Neuronal stem cell (in vitro differentiated cells): Measurements from ENCODE around the gene LTK.

ENCODE experiments used
- DNase-seq: peaks from one replicate; pipeline ENCODE4 v3.0.0-alpha.2; 2013; ENCODE audit warnings: low spot score
- H2AFZ ChIP-seq: one replicate; pipeline ENCODE4 v1.6.1; 2013; ENCODE audit warnings: mild to moderate bottlenecking, low read length, inconsistent platforms
- H2AK5ac ChIP-seq: 2 replicates; pipeline ENCODE4 v1.6.1; 2013; ENCODE audit warnings: low read depth, mild to moderate bottlenecking, inconsistent platforms, low read length, moderate library complexity, mixed read lengths
- H2BK120ac ChIP-seq: 2 replicates; pipeline ENCODE4 v1.6.1; 2013; ENCODE audit warnings: low read depth, mild to moderate bottlenecking, inconsistent platforms, low read length, moderate library complexity, mixed read lengths
- H2BK12ac ChIP-seq: one replicate; pipeline ENCODE4 v1.6.1; 2013; ENCODE audit warnings: low read length, inconsistent platforms
- H2BK15ac ChIP-seq: 2 replicates; pipeline ENCODE4 v1.6.1; 2013; ENCODE audit warnings: mild to moderate bottlenecking, low read length, inconsistent platforms, mixed read lengths
- H2BK5ac ChIP-seq: one replicate; pipeline ENCODE4 v1.6.1; 2013; ENCODE audit warnings: inconsistent platforms, mild to moderate bottlenecking, low read length, moderate library complexity
- H3K14ac ChIP-seq: one replicate; pipeline ENCODE4 v1.6.1; 2013; ENCODE audit warnings: low read length, inconsistent platforms
- H3K18ac ChIP-seq: 2 replicates; pipeline ENCODE4 v1.6.1; 2013; ENCODE audit warnings: low read length, inconsistent platforms
- H3K23ac ChIP-seq: 2 replicates; pipeline ENCODE4 v1.6.1; 2013; ENCODE audit warnings: low read depth, mild to moderate bottlenecking, mixed read lengths, low read length, inconsistent platforms; ENCODE audit not compliant: poor library complexity
- H3K27ac ChIP-seq: replicated peaks from 3 replicates; pipeline ENCODE4 v1.5.1; 2013; ENCODE audit warnings: low read length, inconsistent platforms
- H3K27me3 ChIP-seq, 3 experiments: 2 replicates each; pipeline ENCODE4 v1.6.1; 2013; ENCODE audit warnings: low read length in 3 of 3, mild to moderate bottlenecking in 2 of 3, inconsistent platforms in 1 of 3, low read depth in 1 of 3, mixed read lengths in 1 of 3, moderate library complexity in 1 of 3; ENCODE audit not compliant: control insufficient read depth in 3 of 3, insufficient read depth in 3 of 3
- H3K36me3 ChIP-seq, 2 donors: replicated peaks in 1 of 2; 2 replicates each; pipeline ENCODE4 v1.6.1; 2013; ENCODE audit warnings: low read length in 2 of 2; ENCODE audit not compliant: control insufficient read depth in 2 of 2, insufficient read depth in 2 of 2
- H3K4ac ChIP-seq: 2 replicates; pipeline ENCODE4 v1.6.1; 2013; ENCODE audit warnings: inconsistent platforms, mild to moderate bottlenecking, low read length, moderate library complexity
- H3K4me1 ChIP-seq, 2 donors: 1 replicate in 1 of 2; 2 replicates in 1 of 2; pipeline ENCODE4 v1.6.1; 2013; ENCODE audit warnings: low read length in 2 of 2, low read depth in 1 of 2; ENCODE audit not compliant: control insufficient read depth in 2 of 2, insufficient read depth in 1 of 2
- H3K4me2 ChIP-seq: one replicate; pipeline ENCODE4 v1.6.1; 2013; ENCODE audit warnings: mild to moderate bottlenecking, low read length, inconsistent platforms; ENCODE audit not compliant: insufficient read depth, poor library complexity, severe bottlenecking
- H3K4me3 ChIP-seq, 2 donors: 2 replicates each; pipeline ENCODE4 v1.5.1; 2013; ENCODE audit warnings: low read length in 2 of 2, mild to moderate bottlenecking in 2 of 2, inconsistent platforms in 1 of 2, moderate library complexity in 1 of 2
- H3K79me1 ChIP-seq: one replicate; pipeline ENCODE4 v1.6.1; 2013; ENCODE audit warnings: low read depth, mild to moderate bottlenecking, inconsistent platforms, low read length, moderate library complexity
- H3K9ac ChIP-seq: one replicate; pipeline ENCODE4 v1.6.1; 2013; ENCODE audit warnings: mild to moderate bottlenecking, low read depth, low read length, inconsistent platforms; ENCODE audit not compliant: poor library complexity
- H3K9me3 ChIP-seq, 2 donors: replicated peaks in 1 of 2; 2 replicates each; pipeline versions ENCODE3 to v1.6.1; 2013; ENCODE audit warnings: low read length in 2 of 2, mild to moderate bottlenecking in 2 of 2, inconsistent platforms in 1 of 2, low read depth in 1 of 2, mixed read lengths in 1 of 2, moderate library complexity in 1 of 2; ENCODE audit not compliant: control insufficient read depth in 2 of 2, insufficient read depth in 1 of 2
- H4K8ac ChIP-seq: one replicate; pipeline ENCODE4 v1.6.1; 2013; ENCODE audit warnings: low read depth, mild to moderate bottlenecking, inconsistent platforms, low read length, moderate library complexity
- H4K91ac ChIP-seq: one replicate; pipeline ENCODE4 v1.6.1; 2013; ENCODE audit warnings: low read length, low read depth, mild to moderate bottlenecking, inconsistent platforms; ENCODE audit not compliant: poor library complexity
- WGBS, 2 donors: extraction: QIAGEN DNeasy Blood & Tissue Kit; methylation state at CpG; one replicate each; pipeline ENCODE4 v1.1.7; 2013; ENCODE audit warnings: missing lambda C conversion rate in 2 of 2, mixed read lengths in 1 of 2; ENCODE audit not compliant: insufficient read length in 2 of 2, insufficient replicate concordance in 1 of 2; ENCODE audit errors: extremely low coverage in 2 of 2; 5-methylcytosine and 5-hydroxymethylcytosine counted together

LTK gene

DNA sequence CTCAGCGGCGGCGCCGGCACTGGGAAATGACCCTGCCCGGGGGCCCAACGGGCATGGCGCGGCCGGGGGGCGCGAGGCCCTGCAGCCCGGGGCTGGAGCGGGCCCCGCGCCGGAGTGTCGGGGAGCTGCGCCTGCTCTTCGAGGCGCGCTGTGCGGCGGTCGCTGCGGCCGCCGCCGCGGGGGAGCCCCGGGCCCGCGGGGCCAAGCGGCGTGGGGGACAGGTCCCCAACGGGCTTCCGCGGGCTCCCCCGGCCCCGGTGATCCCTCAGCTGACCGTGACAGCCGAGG, 19.8 kb downstream of the LTK start:
- Histone ChIP-seq H3K9ac (peak overlapping the region; percentile 83), H3K4me3 (peak overlapping the region; percentile 53 to 82), H3K36me3 (no peaks in the 10 kb centered on the region), H3K4me1 (peaks cover 9 to 22% of the 10 kb centered on the region in 2 donors), H2AFZ (peak overlapping the region; percentile 96), H3K18ac (peak overlapping the region; percentile 78), H3K4ac (no peak overlapping the region), H3K9me3 (no peaks in the 10 kb centered on the region), H3K14ac (no peak overlapping the region), H2BK120ac (no peak overlapping the region), H3K27me3 (peaks cover 25 to 68% (median 49%) of the 10 kb centered on the region in 3 experiments), H3K79me1 (no peaks in the 10 kb centered on the region), H4K91ac (no peak overlapping the region), H2AK5ac (no peak overlapping the region), H2BK12ac (no peak overlapping the region), H2BK15ac (no peak overlapping the region), H3K23ac (no peak overlapping the region), H2BK5ac (no peak overlapping the region), H3K4me2 (peak overlapping the region; percentile 87), H3K27ac (no peak overlapping the region), H4K8ac (no peak overlapping the region)
- no CpG with 5 or more reads among the region's 41 CpGs for WGBS, 2 donors
- DNase-seq, result no peak

DNA sequence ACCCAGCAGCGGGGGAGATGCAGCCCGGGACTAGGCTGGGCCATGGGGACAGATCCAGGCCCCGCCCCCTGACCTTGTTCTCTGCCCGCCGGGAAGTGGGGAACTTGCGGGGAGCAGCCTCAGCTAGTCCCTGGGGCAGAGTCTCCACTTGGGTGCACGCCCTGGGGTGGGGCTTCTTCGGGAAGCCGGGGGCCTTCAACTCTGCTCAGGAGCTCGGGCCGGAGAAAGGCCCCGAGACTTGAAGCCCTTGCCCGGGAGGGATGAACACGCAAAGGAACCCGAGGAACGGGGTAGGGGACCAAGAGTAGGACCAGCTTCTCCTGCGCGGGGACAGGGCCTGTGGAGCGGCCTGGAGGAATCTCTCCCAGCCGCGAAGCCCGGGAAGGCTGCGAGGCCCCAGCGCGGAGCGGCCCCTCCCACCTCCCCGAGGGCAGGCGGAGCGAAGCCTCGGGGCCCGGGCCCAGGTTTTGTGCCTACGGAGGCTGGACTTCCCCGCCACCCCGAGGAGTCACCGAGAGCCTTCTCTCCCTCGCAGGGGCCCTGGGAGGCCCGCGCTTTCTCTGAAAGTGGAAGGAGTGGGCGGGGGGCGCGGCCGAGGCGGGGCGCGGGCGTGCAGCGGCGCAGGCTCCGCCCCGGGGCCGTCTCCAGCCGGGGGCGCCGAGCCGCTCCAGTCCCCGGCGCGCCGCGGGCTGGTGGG, 20.3 kb downstream of the LTK start, which contains the start of gene ITPKA:
Gene ITPKA, plus strand, starts transcription at position 670 of the 697 bp plus-strand sequence. CDS start 54 bp downstream, outside the sequence.
- peaks cover 9 to 22% of the 10 kb centered on the region in 2 donors for H3K4me1 ChIP-seq
- DNase-seq, result peak; percentile 73
- H4K8ac ChIP-seq, result no peak within 1 kb of the TSS
- H3K23ac ChIP-seq, result peak within 1 kb of the TSS; percentile 70
- H3K4me3 ChIP-seq, result peak within 1 kb of the TSS; percentile 53 to 82
- H2BK120ac ChIP-seq, result peak within 1 kb of the TSS; percentile 19
- no CpG with 5 or more reads among the region's 60 CpGs for WGBS, 2 donors
- H2AK5ac ChIP-seq, result no peak within 1 kb of the TSS
- peak within 1 kb of the TSS; percentile 68 for H3K27ac ChIP-seq
- no peak within 1 kb of the TSS for H2BK5ac ChIP-seq
- H3K9me3 ChIP-seq, result no peaks in the 10 kb centered on the region
- H2AFZ ChIP-seq, result peak within 1 kb of the TSS; percentile 96
- H2BK15ac ChIP-seq, result peak within 1 kb of the TSS; percentile 55
- H3K36me3 ChIP-seq, result no peaks in the 10 kb centered on the region
- H4K91ac ChIP-seq, result no peak within 1 kb of the TSS
- peak within 1 kb of the TSS; percentile 93 for H3K18ac ChIP-seq
- H3K79me1 ChIP-seq, result no peaks in the 10 kb centered on the region
- no peak within 1 kb of the TSS for H2BK12ac ChIP-seq
- peak within 1 kb of the TSS; percentile 83 for H3K9ac ChIP-seq
- peak within 1 kb of the TSS; percentile 87 for H3K4me2 ChIP-seq
- peak within 1 kb of the TSS; percentile 63 for H3K14ac ChIP-seq
- no peak within 1 kb of the TSS for H3K4ac ChIP-seq
- H3K27me3 ChIP-seq, result peaks cover 25 to 63% (median 44%) of the 10 kb centered on the region in 3 experiments

DNA sequence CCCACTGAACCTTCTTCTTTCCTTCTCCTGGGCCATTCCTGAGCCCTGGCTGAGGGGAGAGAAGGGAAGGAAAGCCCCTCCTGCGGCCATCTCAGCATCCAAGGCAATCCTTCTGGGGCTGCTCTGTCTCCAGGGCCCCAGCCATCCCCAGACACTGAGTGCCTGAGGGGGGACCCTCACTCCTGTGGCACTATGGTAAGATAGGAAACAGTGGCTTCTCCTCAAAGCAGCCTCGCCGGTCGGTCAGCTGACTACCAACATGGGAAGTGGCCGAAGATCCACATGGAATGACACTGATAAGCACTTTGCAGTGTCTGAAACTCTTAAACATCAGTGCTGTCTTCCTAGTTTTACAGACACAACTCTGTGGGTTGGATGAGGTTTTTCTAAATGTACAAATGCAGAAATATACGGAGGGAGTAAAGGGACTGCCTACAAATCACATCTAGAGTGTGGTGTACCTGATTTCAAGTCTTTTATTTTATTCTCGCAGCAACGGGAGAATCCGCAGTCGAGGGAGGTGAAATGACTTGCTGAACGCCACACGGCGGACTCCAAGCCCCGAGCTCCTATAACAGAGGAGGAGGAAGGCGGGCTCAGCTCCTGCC, 20.9 kb downstream of the LTK start:
- Histone ChIP-seq H3K79me1 (no peaks in the 10 kb centered on the region), H3K4ac (no peak overlapping the region), H3K14ac (no peak overlapping the region), H3K4me1 (peaks cover 13 to 22% of the 10 kb centered on the region in 2 donors), H3K4me2 (peak overlapping the region; percentile 87), H3K4me3 (peak overlapping the region; percentile 53 to 82), H3K36me3 (no peaks in the 10 kb centered on the region), H4K8ac (no peak overlapping the region), H3K18ac (peak overlapping the region; percentile 93), H2BK120ac (no peak overlapping the region), H2BK5ac (no peak overlapping the region), H2AK5ac (no peak overlapping the region), H4K91ac (no peak overlapping the region), H2BK12ac (no peak overlapping the region), H3K9ac (peak overlapping the region; percentile 85), H2AFZ (peak overlapping the region; percentile 96), H2BK15ac (no peak overlapping the region), H3K9me3 (no peaks in the 10 kb centered on the region), H3K27me3 (peaks cover 25 to 57% (median 38%) of the 10 kb centered on the region in 3 experiments), H3K27ac (no peak overlapping the region), H3K23ac (peak overlapping the region; percentile 39)
- no CpG with 5 or more reads among the region's 15 CpGs for WGBS, 2 donors
- DNase-seq, result no peak

DNA sequence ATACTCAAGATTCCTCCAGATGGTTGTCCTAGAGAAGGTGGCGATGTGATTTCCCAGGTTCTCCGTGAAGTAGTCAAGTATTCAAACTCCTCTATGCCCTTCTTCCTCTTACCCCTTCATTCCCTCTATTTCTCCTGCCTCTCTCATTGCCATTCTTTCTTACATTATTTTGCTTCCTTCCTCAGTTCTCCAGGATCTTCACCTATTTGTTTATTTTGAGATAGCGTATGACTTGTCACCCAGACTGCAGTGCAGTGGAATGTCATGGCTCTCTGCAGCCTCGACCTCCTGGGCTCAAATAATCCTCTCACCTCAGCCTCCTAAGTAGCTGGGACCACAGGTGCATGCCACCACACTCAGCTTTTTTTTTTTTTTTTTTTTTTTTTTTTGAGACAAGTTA, 21.7 kb downstream of the LTK start:
- no peaks in the 10 kb centered on the region for H3K79me1 ChIP-seq
- H4K8ac ChIP-seq, result no peak overlapping the region
- no peak overlapping the region for H4K91ac ChIP-seq
- no peak overlapping the region for H2BK5ac ChIP-seq
- H3K14ac ChIP-seq, result no peak overlapping the region
- no peak overlapping the region for H3K4me2 ChIP-seq
- H3K9ac ChIP-seq, result no peak overlapping the region
- no peak for DNase-seq
- H3K9me3 ChIP-seq, result no peaks in the 10 kb centered on the region
- no peak overlapping the region for H3K4ac ChIP-seq
- peak overlapping the region; percentile 14 for H3K23ac ChIP-seq
- H3K4me1 ChIP-seq, result peaks cover 19 to 24% of the 10 kb centered on the region in 2 donors
- H3K36me3 ChIP-seq, result no peaks in the 10 kb centered on the region
- no peak overlapping the region for H2AK5ac ChIP-seq
- no peak overlapping the region for H2BK120ac ChIP-seq
- WGBS, 2 donors, result no CpG with 5 or more reads among the region's 4 CpGs
- no peak overlapping the region for H2BK12ac ChIP-seq
- H3K27ac ChIP-seq, result no peak overlapping the region
- no peak overlapping the region for H3K18ac ChIP-seq
- no peak overlapping the region for H2AFZ ChIP-seq
- H3K4me3 ChIP-seq, result no peak overlapping the region
- peaks cover 25 to 49% (median 30%) of the 10 kb centered on the region in 3 experiments for H3K27me3 ChIP-seq
- no peak overlapping the region for H2BK15ac ChIP-seq
